ENCODE results near the gene BAG1. TPM values are rescaled to one million over a fixed set of nuclear protein-coding genes. Genes with fewer than 3 reads are reported as not detected.

BAG1 gene
- polyA plus RNA-seq, 4 donors = 47.4 to 83.5 (median 79.5) TPM

GRCh38 chr9:33245341-33245740 lies 19.2 kb downstream of the BAG1 start:
- no peak for DNase-seq (ENCODE audit: low read depth in 4 of 4, low spot score in 3 of 4)

DNA sequence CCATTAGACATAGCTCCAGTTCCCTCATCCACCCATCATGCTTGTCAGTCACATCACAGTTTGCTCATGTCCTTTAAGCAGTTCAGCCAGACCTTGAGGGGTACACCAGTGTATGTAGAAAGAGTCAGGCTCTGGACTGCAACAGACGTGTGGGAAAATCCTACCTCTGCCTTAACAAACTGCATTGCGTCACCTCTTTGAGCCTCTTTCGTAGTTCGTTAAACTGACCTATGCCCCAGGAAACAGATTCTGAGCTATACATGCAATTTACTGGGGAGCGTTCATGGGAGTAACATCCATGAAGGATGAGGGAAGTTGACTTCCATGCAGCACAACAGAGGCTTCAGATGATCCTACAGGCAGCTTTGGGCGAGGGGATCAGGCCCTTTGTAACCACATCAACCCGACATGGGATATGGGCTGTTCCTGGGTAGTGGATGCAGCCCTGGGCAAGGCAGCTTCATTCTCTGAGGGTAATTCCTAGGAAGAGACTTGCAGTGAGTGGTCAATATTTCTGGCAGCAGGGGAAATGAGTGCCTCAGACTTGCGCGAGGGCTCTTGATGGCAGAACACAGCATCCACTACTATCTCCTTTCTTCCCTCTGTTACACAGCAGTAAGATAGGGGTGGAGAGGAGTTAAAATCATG lies 20.2 kb downstream of the BAG1 start:
- no peak for DNase-seq (ENCODE audit: low read depth in 4 of 4, low spot score in 3 of 4)

DNA sequence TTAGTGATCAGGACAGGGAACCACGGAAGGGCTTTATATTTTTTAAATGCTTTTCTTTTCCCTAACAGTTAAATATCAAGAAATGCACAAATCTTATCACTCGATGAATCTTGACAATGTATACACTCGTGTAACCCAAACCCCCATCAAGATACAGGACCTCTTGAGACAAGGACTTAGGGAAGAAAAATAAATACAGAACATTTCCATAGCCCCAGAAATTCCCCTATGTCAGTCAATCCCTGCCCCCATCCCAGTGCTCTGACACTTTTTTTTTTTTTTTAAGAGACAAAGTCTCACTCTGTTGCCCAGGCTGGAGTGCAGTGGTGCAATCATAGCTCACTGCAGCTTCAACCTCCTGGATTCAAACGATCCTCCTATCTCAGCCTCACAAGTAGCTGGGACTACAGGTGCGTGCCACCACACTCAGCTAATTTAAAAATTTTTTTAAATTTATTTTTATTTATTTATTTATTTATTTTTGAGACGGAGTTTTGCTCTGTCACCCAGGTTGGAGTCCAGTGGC lies 21.8 kb downstream of the BAG1 start:
- no peak for DNase-seq (ENCODE audit: low read depth in 4 of 4, low spot score in 3 of 4)

DNA sequence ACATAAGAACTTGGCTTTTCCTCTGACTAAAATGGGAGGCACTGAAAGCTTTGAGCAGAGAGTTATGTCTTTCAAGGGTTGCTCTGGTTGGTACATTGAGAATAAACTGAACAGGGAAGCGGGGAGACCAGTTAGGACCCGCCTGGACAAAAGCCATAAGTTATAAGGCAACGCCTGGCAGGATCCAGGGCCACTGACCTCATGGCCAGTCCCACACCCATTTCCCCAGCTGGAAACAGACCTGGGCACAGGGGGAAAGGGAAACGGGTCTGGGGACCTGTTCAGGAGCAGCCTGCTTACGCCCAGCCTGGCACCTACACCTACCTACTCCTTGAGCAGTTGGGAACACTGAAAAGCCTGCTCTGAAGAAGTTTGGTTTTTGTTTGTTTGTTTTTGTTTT lies 23.2 kb downstream of the BAG1 start:
- DNase-seq (ENCODE audit: low read depth in 4 of 4, low spot score in 3 of 4) = no peak

GRCh38 chr9:33239921-33240320 lies 24.6 kb downstream of the BAG1 start, which contains the start of gene SPINK4:
Gene SPINK4, plus strand, starts transcription at chr9:33240167. Its CDS starts 42 bp downstream, at chr9:33240209.
- no peak for DNase-seq (ENCODE audit: low read depth in 4 of 4, low spot score in 3 of 4)

GRCh38 chr9:33236571-33236970 lies 27.9 kb downstream of the BAG1 start:
- DNase-seq (ENCODE audit: low read depth in 4 of 4, low spot score in 3 of 4) = no peak

GRCh38 chr9:33234511-33235467 lies 29.7 kb downstream of the BAG1 start:
- no peak for DNase-seq (ENCODE audit: low read depth in 4 of 4, low spot score in 3 of 4)

- no peak for DNase-seq (ENCODE audit: low read depth in 4 of 4, low spot score in 3 of 4)
Measured at GRCh38 chr9:33233626-33234342, 30.7 kb downstream of the BAG1 start.

DNA sequence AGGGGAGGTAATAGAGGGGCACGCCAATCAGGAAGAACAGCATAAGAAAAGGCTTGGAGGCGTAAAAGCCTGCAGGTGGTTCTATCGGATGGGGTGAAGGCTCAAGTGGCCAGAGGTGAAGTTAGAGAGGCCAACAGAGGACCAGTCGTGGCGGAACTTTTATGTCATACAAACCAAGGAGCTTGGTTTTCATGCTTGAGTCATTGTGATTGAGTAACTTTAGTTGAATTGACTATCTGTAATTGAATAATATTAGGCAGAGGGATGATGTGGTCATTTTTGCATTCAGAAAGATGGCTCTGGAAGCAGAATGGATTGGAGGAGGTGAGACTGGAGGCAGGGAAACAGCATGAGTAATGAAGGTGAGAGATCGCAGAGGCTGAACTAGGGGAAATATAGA lies 31.7 kb downstream of the BAG1 start:
- DNase-seq (ENCODE audit: low read depth in 4 of 4, low spot score in 3 of 4) = no peak

GRCh38 chr9:33231623-33231942 lies 32.9 kb downstream of the BAG1 start:
- DNase-seq (ENCODE audit: low read depth in 4 of 4, low spot score in 3 of 4) = no peak

- no peak for DNase-seq (ENCODE audit: low read depth in 4 of 4, low spot score in 3 of 4)
Measured at GRCh38 chr9:33230756-33231622, 33.5 kb downstream of the BAG1 start.

- no peak for DNase-seq (ENCODE audit: low read depth in 4 of 4, low spot score in 3 of 4)
Measured at GRCh38 chr9:33229359-33230114, 35.0 kb downstream of the BAG1 start.

- DNase-seq (ENCODE audit: low read depth in 4 of 4, low spot score in 3 of 4) = no peak
Measured at GRCh38 chr9:33228606-33229005, 35.9 kb downstream of the BAG1 start.

- DNase-seq (ENCODE audit: low read depth in 4 of 4, low spot score in 3 of 4) = no peak
Measured at GRCh38 chr9:33227741-33228140, 36.8 kb downstream of the BAG1 start.

- DNase-seq (ENCODE audit: low read depth in 4 of 4, low spot score in 3 of 4) = no peak
Measured at GRCh38 chr9:33227008-33227398, 37.5 kb downstream of the BAG1 start.

DNA sequence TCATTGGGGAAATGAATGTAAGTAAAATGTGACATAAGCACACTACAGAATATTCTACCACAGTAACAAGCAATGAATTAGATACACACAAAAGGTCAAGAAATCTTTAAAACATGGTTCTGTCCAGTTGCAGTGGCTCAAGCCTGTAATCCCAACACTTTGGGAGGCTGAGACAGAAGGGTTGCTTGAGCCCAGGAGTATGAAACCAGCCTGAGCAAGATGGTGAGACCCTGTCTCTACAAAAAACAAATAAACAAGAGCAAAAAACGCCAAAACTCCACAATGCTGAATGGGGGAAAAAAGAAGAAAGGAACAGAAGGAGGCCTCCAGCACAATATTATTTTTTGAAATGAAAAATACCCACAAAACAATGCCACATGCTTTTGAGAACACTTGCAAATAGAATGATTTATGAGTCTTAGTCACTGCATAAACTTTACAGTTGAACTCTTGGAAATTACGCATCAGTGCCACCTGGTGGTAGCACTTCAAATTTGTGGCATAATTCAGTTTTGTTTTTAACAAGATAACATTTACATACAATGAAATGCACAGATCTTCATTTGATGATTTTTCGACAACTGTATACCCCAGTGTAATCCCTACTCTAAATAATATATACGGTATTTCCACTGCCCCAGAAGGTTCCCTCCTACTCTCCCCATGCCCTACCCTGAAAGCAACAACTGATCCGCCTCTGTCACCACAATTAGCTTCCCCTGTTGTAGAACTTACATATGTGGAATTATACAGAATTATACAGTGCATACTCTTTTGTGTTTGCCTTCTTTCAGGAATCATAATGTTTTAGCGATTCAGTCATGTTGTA lies 39.0 kb downstream of the BAG1 start:
- DNase-seq (ENCODE audit: low read depth in 4 of 4, low spot score in 3 of 4) = peak; percentile 52 to 64 (median 59)

DNA sequence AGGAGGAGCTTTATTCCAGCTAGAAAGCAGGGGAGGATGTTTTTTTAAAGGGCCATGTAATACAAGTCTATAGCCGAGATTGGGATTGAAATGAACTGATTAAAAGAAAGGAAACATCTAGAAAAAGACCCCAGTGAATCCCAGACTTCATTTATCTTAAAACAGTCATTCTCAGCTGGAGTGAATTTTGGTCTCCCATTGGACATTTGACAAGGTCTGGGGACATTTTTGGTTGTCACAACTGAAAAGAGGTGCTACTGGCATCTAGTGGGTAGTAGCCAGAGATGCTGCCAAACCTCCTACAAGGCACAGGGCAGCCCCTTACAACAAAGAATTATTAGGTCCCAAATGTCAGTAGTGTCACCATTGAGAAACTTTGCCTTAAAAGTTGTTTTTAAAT lies 40.8 kb downstream of the BAG1 start:
- no peak for DNase-seq (ENCODE audit: low read depth in 4 of 4, low spot score in 3 of 4)

DNA sequence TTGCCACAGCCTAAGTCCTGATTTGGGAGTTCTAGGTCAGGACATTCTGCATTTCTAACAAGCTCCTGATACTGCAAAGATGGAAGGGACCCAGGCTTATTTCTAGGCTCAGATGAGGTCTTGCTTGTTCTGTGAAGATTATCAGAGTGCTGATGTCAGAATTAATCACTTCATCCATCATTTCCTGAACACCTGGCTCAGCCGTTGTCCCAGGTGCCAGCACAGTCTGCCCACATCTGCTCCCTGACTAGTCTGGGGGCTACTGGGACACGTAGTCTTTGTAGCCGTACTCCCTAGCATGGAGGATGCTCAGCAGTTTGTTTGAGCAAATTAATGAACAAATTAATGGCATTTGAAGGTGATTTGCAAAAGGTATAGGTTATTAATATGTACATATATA lies 42.5 kb downstream of the BAG1 start:
- DNase-seq (ENCODE audit: low read depth in 4 of 4, low spot score in 3 of 4) = no peak

GRCh38 chr9:33221568-33221884 lies 43.0 kb downstream of the BAG1 start:
- DNase-seq (ENCODE audit: low read depth in 4 of 4, low spot score in 3 of 4) = no peak

All from left renal pelvis (tissue), 4 donors.